Upper lobe of left lung (tissue), 4 donors: ENCODE data around the gene GP1BA.
"Not testable (repeated sequence)": the region's sequence is repeated elsewhere in the genome, so short reads cannot be mapped to it uniquely, and the experiment has no call there.

ENCODE experiments used
- CTCF ChIP-seq, 6 experiments: fragments of 450-650 bp in 4 of 6; fragments of 200-600 bp in 2 of 6; sonication (generic) in 2 of 6; IDR thresholded peaks; one replicate each; pipeline ENCODE4 v1.5.1; 2016 to 2019; ENCODE audit warnings: antibody characterized with exemption in 6 of 6
- POLR2AphosphoS5 ChIP-seq, 2 donors: sonication (generic); formaldehyde crosslinking; IDR thresholded peaks; one replicate each; pipeline ENCODE4 v1.5.1; 2017; ENCODE audit warnings: antibody characterized with exemption in 2 of 2

- TF ChIP-seq CTCF, POLR2AphosphoS5 (IDR thresholded peaks at IDR 0.05): not testable (repeated sequence)
These were observed 25.4 kb upstream of the GP1BA start for GRCh38 chr17:4906642-4907041.
